IPS DF 6.9 (cell line): ENCODE measurements around the gene U2AF2.
A peak's percentile ranks its signal among the peaks of the same experiment; 100 is the strongest.

Source experiments
- DNase-seq: peaks from one replicate; pipeline ENCODE4 v3.0.0-alpha.2; 2013; ENCODE audit warnings: low read depth, low spot score
- H3K27ac ChIP-seq: one replicate; pipeline ENCODE4 v1.5.1; 2013; ENCODE audit warnings: low read length, control low read depth
- H3K27me3 ChIP-seq: 2 replicates; pipeline ENCODE4 v1.6.1; 2013; ENCODE audit warnings: mild to moderate bottlenecking, low read length; ENCODE audit not compliant: control insufficient read depth, insufficient read depth
- H3K36me3 ChIP-seq: 2 replicates; pipeline ENCODE4 v1.6.1; 2013; ENCODE audit warnings: low read length; ENCODE audit not compliant: control insufficient read depth, insufficient read depth
- H3K4me1 ChIP-seq: 2 replicates; pipeline ENCODE4 v1.6.1; 2013; ENCODE audit warnings: low read length; ENCODE audit not compliant: control insufficient read depth, insufficient read depth
- H3K4me3 ChIP-seq: 2 replicates; pipeline ENCODE4 v1.5.1; 2013; ENCODE audit warnings: mild to moderate bottlenecking, low read length
- H3K9me3 ChIP-seq: 2 replicates; pipeline ENCODE4 v1.6.1; 2013; ENCODE audit warnings: low read length, inconsistent platforms; ENCODE audit not compliant: control insufficient read depth, insufficient read depth
- WGBS: extraction: QIAGEN DNeasy Blood & Tissue Kit; methylation state at CpG from one replicate; pipeline ENCODE4 v1.1.7; 2013; ENCODE audit warnings: mixed read lengths, missing lambda C conversion rate; ENCODE audit not compliant: insufficient read length, insufficient coverage; 5-methylcytosine and 5-hydroxymethylcytosine counted together

Gene U2AF2

DNA sequence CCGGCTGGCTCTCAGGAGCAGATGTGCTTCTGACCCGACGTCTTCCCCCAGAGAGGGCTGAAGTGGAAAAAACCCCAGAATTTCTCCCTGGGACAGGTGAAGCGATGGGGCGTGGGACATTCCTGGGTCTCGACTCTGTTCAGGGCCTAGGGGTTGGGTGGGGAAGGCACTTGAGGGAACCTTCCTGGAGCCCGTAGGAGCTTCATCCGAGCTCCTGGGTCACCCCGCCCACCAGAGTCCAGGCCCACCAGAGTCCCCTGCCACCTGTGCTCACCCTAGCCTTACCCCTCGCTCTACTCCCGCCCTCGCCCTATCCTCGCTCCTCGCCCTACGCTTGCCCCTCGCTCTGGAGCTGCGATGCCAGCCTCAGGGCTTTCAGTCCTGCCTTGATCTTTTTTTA is 43.4 kb downstream of the U2AF2 start:
- no peak overlapping the region for H3K4me3 ChIP-seq
- 0 out of 2 replicates have a peak, but pooled peaks cover 1% of the 10 kb centered on the region for H3K9me3 ChIP-seq
- no CpG with 5 or more reads among the region's 17 CpGs for WGBS
- H3K27me3 ChIP-seq: no peaks in the 10 kb centered on the region
- H3K4me1 ChIP-seq: no peaks in the 10 kb centered on the region
- H3K36me3 ChIP-seq: peaks cover 23% of the 10 kb centered on the region
- DNase-seq: no peak
- no peak overlapping the region for H3K27ac ChIP-seq

DNA sequence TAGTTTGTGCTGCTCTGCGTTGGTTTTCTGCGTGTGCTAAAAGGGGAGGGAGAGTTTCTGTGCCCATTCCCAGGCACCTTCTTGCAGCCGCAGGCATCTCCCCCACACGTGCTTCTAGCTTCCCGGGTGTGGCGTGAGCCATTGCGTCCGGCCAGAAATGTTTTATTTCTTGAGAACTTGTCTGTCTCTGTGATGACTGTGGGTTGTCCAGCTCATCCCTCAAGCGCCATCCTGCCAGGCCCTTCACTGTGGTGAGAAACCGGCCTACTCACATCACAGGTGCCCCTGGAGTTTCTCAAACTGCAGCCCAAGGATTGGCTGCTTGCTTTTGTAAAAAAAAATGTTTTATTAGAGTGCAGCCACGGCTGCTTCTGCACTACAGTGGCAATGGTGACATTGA is 44.4 kb downstream of the U2AF2 start:
- peaks cover 19% of the 10 kb centered on the region for H3K36me3 ChIP-seq
- WGBS: no CpG with 5 or more reads among the region's 11 CpGs
- H3K4me1 ChIP-seq: no peaks in the 10 kb centered on the region

DNA sequence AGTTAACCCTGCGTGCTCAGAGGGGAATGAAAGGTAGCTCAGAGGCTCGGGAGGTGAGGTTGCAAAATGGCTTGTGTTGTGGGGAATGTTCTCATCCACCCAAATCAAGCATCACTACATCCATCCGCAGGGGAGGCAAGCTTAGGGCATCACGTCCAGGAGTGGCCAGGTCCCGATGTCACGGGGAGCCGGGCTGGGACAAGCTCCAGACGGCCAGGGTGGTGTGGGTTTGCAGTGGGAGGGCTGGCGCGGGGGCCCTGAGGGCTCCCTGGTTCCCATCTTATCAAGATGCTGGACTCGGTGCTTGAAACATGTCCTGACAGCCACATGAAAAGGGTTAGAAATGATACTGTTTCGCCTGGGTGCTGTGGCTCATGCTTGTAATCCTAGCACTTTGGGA is 46.0 kb downstream of the U2AF2 start:
- DNase-seq: no peak
- 0 out of 2 replicates have a peak, but pooled peaks cover 1% of the 10 kb centered on the region for H3K9me3 ChIP-seq
- no peak overlapping the region for H3K4me3 ChIP-seq
- WGBS: no CpG with 5 or more reads among the region's 12 CpGs
- H3K4me1 ChIP-seq: no peaks in the 10 kb centered on the region
- no peak overlapping the region for H3K27ac ChIP-seq
- H3K36me3 ChIP-seq: peaks cover 5% of the 10 kb centered on the region
- H3K27me3 ChIP-seq: no peaks in the 10 kb centered on the region

More for the DNA sequence above, 44.4 kb downstream of the U2AF2 start:
- no peak overlapping the region for H3K4me3 ChIP-seq
- H3K27me3 ChIP-seq: no peaks in the 10 kb centered on the region
- no peak overlapping the region for H3K27ac ChIP-seq
- no peak for DNase-seq
- H3K9me3 ChIP-seq: 0 out of 2 replicates have a peak, but pooled peaks cover 1% of the 10 kb centered on the region

GRCh38 chr19:55702131-55702627 is 47.3 kb downstream of the U2AF2 start:
- WGBS: no CpG with 5 or more reads among the region's 13 CpGs
- no peaks in the 10 kb centered on the region; the same call in 1 of the 2 replicates for H3K36me3 ChIP-seq
- no peaks in the 10 kb centered on the region for H3K4me1 ChIP-seq
- H3K27ac ChIP-seq: no peak overlapping the region
- H3K9me3 ChIP-seq: 0 out of 2 replicates have a peak, but pooled peaks cover 1% of the 10 kb centered on the region
- no peak for DNase-seq
- no peak overlapping the region for H3K4me3 ChIP-seq
- no peaks in the 10 kb centered on the region for H3K27me3 ChIP-seq

- no CpG with 5 or more reads among the region's 38 CpGs for whole genome bisulfite sequencing
- Histone ChIP-seq H3K27me3 (no peaks in the 10 kb centered on the region), H3K4me1 (no peaks in the 10 kb centered on the region), H3K4me3 (no peak overlapping the region), H3K36me3 (no peaks in the 10 kb centered on the region; the same call in 1 of the 2 replicates), H3K27ac (no peak overlapping the region), H3K9me3 (peaks cover 1% of the 10 kb centered on the region; the same call in 1 of the 2 replicates)
- DNase-seq: peak; percentile 31
Observed at GRCh38 chr19:55703790-55704215, 49.0 kb downstream of the U2AF2 start.

GRCh38 chr19:55704494-55705245 is 49.8 kb downstream of the U2AF2 start:
- H3K27ac ChIP-seq: no peak overlapping the region
- WGBS: no CpG with 5 or more reads among the region's 15 CpGs
- no peaks in the 10 kb centered on the region for H3K27me3 ChIP-seq
- H3K4me3 ChIP-seq: no peak overlapping the region
- H3K9me3 ChIP-seq: peaks cover 1% of the 10 kb centered on the region; the same call in 1 of the 2 replicates
- no peaks in the 10 kb centered on the region; the same call in 1 of the 2 replicates for H3K36me3 ChIP-seq
- no peaks in the 10 kb centered on the region for H3K4me1 ChIP-seq
- DNase-seq: no peak

DNA sequence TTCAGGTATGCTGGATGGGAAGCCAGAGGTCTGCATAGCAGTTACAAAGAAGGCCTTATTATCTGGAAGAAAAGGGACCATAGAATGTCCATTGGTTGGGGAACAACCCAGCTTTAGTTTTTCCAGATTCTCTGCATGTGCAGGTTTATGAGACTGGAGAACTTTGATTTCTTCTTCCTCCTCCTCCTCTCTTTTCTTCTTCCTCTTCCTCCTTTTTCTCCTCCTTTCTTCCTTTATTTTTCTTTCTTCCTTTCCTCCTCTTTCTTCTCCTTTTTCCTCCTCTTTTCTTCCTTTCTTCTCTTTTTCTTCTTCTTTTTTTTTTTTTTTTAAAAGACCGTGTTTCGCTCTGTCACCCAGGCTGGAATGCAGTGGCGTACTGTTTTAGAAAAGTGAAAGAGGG is 51.1 kb downstream of the U2AF2 start:
- no peak overlapping the region for H3K4me3 ChIP-seq
- no peak overlapping the region for H3K27ac ChIP-seq
- no peak for DNase-seq
- no peaks in the 10 kb centered on the region for H3K36me3 ChIP-seq
- no peaks in the 10 kb centered on the region for H3K27me3 ChIP-seq
- no CpG with 5 or more reads among the region's 3 CpGs for WGBS
- H3K4me1 ChIP-seq: no peaks in the 10 kb centered on the region
- no peaks in the 10 kb centered on the region; the same call in 1 of the 2 replicates for H3K9me3 ChIP-seq

GRCh38 chr19:55711719-55712118 is 56.9 kb downstream of the U2AF2 start:
- DNase-seq: no peak
- Histone ChIP-seq H3K4me1 (no peaks in the 10 kb centered on the region), H3K4me3 (no peak overlapping the region), H3K36me3 (no peaks in the 10 kb centered on the region), H3K27ac (no peak overlapping the region), H3K9me3 (no peaks in the 10 kb centered on the region; the same call in 1 of the 2 replicates), H3K27me3 (no peaks in the 10 kb centered on the region)
- WGBS: no CpG with 5 or more reads among the region's 18 CpGs

DNA sequence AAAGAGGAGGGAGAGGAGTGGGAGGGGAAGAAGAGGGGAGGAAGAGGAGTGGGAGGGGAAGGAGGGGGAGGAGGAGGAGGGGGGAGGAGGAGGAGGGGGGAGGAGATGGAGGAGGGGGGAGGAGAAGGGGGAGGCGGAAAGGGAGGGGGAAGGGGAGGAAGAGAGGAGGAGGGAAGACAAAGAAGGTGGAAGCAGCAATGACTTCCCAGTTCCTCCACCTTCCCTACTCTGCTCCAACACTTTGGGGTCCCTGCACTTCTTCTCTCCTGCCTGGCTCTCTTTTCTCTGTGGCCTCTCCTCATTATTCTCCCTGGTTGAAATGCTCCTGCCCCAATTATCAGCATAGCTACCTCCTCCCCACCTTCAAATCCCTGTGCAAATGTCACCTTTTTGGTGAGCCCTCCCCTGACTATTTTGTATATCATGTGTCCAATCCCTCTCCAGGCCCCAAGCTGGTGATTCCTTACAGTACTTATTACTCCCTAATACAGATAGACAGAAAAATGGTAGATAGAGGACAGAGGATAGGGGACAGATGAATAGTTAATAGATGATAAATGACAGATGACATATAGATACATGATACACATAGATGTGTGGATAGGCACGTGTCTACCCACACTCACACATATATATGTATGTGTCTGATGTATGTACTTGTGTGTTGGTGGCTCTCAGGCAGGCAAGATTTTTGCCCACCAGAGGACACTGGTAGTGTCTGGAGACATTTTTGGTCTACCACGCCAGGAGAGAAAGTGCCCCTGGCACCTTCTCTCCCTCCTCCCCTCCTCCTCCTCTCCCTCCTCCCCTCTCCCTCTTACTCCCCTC is 58.2 kb downstream of the U2AF2 start:
- Histone ChIP-seq H3K9me3 (no peaks in the 10 kb centered on the region; the same call in 1 of the 2 replicates), H3K27ac (no peak overlapping the region), H3K4me3 (no peak overlapping the region), H3K4me1 (no peaks in the 10 kb centered on the region), H3K36me3 (no peaks in the 10 kb centered on the region), H3K27me3 (no peaks in the 10 kb centered on the region)
- DNase-seq: no peak
- no CpG with 5 or more reads among the region's 3 CpGs for WGBS

GRCh38 chr19:55716531-55716930 is 61.7 kb downstream of the U2AF2 start:
- no peaks in the 10 kb centered on the region for H3K4me1 ChIP-seq
- H3K27ac ChIP-seq: no peak overlapping the region
- DNase-seq: no peak
- H3K4me3 ChIP-seq: no peak overlapping the region
- no CpG with 5 or more reads among the region's 15 CpGs for WGBS
- H3K9me3 ChIP-seq: no peaks in the 10 kb centered on the region; the same call in 1 of the 2 replicates
- H3K36me3 ChIP-seq: no peaks in the 10 kb centered on the region
- H3K27me3 ChIP-seq: no peaks in the 10 kb centered on the region
